HCT116 (cell line): ENCODE results near the gene TRPM1. TPM values are rescaled to one million over a fixed set of nuclear protein-coding genes. Genes with fewer than 3 reads are reported as not detected.

Experiments used
- ATAC-seq: fragments of 200-7000 bp; cut with Tn5 transposase; 2 replicates; pipeline ENCODE4 v1.9.1; 2020; ENCODE audit warnings: mild to moderate bottlenecking, moderate library complexity
- BruUV-seq: library from RNA; stranded (reverse); fragments of 400-500 nt; replicated peaks from 2 replicates; lab custom pipeline; 2021; lab: Mats Ljungman, UMichigan
- CTCF ChIA-PET: fragments of 300-600 bp; sonication (Branson Sonifier 250); formaldehyde crosslinking; loops from one replicate; lab custom pipeline; 2021; ENCODE audit warnings: antibody characterized with exemption; lab: Charles Lee
- POLR2A ChIA-PET: fragments of 300-600, 350-600 bp; sonication (Branson Sonifier 250); formaldehyde crosslinking; loops from one replicate; lab custom pipeline; 2021; ENCODE audit warnings: antibody characterized with exemption; lab: Charles Lee
- RAD21 ChIA-PET, 2 experiments: fragments of 300-600 bp; sonication (Branson Sonifier 250); formaldehyde crosslinking; loops; one replicate each; lab custom pipeline; 2023; ENCODE audit warnings: low total read pairs in 2 of 2; ENCODE audit not compliant: uncharacterized antibody in 2 of 2, unreplicated experiment in 2 of 2, low non-redundant PET in 1 of 2; lab: Charles Lee
- DNase-seq: peaks from one replicate; pipeline ENCODE4 v3.0.0-alpha.2; 2010; ENCODE audit warnings: low read depth, low spot score
- H2AFZ ChIP-seq: fragments of 200-600 bp; shearing (Covaris generic), sonication (generic); 2 replicates; pipeline ENCODE4 v1.6.1; 2017; ENCODE audit warnings: low read depth, mixed run types, mixed read lengths, antibody characterized with exemption, low read length; ENCODE audit not compliant: poor library complexity, severe bottlenecking
- H3K27ac ChIP-seq: 2 replicates; pipeline ENCODE4 v1.5.1; 2012; ENCODE audit warnings: low read depth, low read length
- H3K27me3 ChIP-seq: fragments of 200-600 bp; sonication (generic); 2 replicates; pipeline ENCODE4 v1.6.1; 2016; ENCODE audit warnings: mixed run types, low read length, mixed read lengths; ENCODE audit not compliant: insufficient read depth
- H3K36me3 ChIP-seq, 2 experiments: fragments of 200-500 bp in 1 of 2; fragments of 200-600 bp in 1 of 2; sonication (Bioruptor generic) in 1 of 2; sonication (generic) in 1 of 2; 2 replicates each; pipeline versions ENCODE4 v1.5.1 to v1.6.1; 2014 to 2016; ENCODE audit warnings: low read length in 2 of 2, inconsistent platforms in 1 of 2, mixed read lengths in 1 of 2, mixed run types in 1 of 2; ENCODE audit not compliant: insufficient read depth in 2 of 2, control insufficient read depth in 1 of 2
- H3K4me1 ChIP-seq, 2 experiments: fragments of 200-600 bp in 1 of 2; sonication (generic) in 1 of 2; 2 replicates each; pipeline versions ENCODE4 v1.5.1 to v1.6.1; 2012 to 2017; ENCODE audit warnings: low read length in 2 of 2, inconsistent platforms in 1 of 2, mild to moderate bottlenecking in 1 of 2, mixed read lengths in 1 of 2, mixed run types in 1 of 2, moderate library complexity in 1 of 2; ENCODE audit not compliant: insufficient read depth in 2 of 2, control insufficient read depth in 1 of 2
- H3K4me2 ChIP-seq: fragments of 200-600 bp; sonication (generic); 2 replicates; pipeline ENCODE4 v1.6.1; 2017; ENCODE audit warnings: mixed run types, low read length, mixed read lengths
- H3K4me3 ChIP-seq, 2 experiments: fragments of 200-600 bp in 1 of 2; sonication (generic) in 1 of 2; replicated peaks in 1 of 2; 2 replicates each; pipeline ENCODE4 v1.5.1; 2011 to 2016; ENCODE audit warnings: low read length in 2 of 2, control low read depth in 1 of 2, low read depth in 1 of 2, mild to moderate bottlenecking in 1 of 2, mixed read lengths in 1 of 2, mixed run types in 1 of 2
- H3K79me2 ChIP-seq: fragments of 200-600 bp; sonication (generic); 2 replicates; pipeline ENCODE4 v1.6.1; 2017; ENCODE audit warnings: mild to moderate bottlenecking, mixed run types, low read length, moderate library complexity, mixed read lengths; ENCODE audit not compliant: insufficient read depth
- H3K9ac ChIP-seq: fragments of 200-600 bp; sonication (generic); 2 replicates; pipeline ENCODE4 v1.6.1; 2016; ENCODE audit warnings: low read length, mixed read lengths
- H3K9me2 ChIP-seq: fragments of 200-600 bp; sonication (generic), shearing (Covaris generic); 2 replicates; pipeline ENCODE4 v1.6.1; 2017; ENCODE audit warnings: mixed run types, mild to moderate bottlenecking, moderate library complexity; ENCODE audit not compliant: insufficient read depth
- H3K9me3 ChIP-seq, 2 experiments: fragments of 200-500 bp in 1 of 2; fragments of 200-600 bp in 1 of 2; sonication (Bioruptor generic) in 1 of 2; sonication (generic) in 1 of 2; 2 replicates each; pipeline ENCODE4 v1.6.1; 2014 to 2017; ENCODE audit warnings: low read length in 2 of 2, mixed read lengths in 2 of 2, inconsistent platforms in 1 of 2, low read depth in 1 of 2, mild to moderate bottlenecking in 1 of 2, mixed run types in 1 of 2, moderate library complexity in 1 of 2; ENCODE audit not compliant: control insufficient read depth in 1 of 2, insufficient read depth in 1 of 2
- H4K20me1 ChIP-seq: fragments of 200-600 bp; sonication (generic), shearing (Covaris generic); 2 replicates; pipeline ENCODE4 v1.6.1; 2017; ENCODE audit warnings: mixed run types, mild to moderate bottlenecking, moderate library complexity; ENCODE audit not compliant: insufficient read depth
- CBX3 ChIP-seq: IDR thresholded peaks from 2 replicates; pipeline ENCODE4 v1.6.1; 2012; ENCODE audit warnings: low read depth
- CTCF ChIP-seq, 3 experiments: fragments of 200-600 bp in 1 of 3; sonication (generic) in 1 of 3; IDR thresholded peaks in 2 of 3; conservative IDR thresholded peaks in 1 of 3; 2 replicates each; pipeline ENCODE4 v1.5.1; 2012 to 2017; ENCODE audit warnings: low read depth in 2 of 3, low read length in 2 of 3, antibody characterized with exemption in 1 of 3, borderline replicate concordance in 1 of 3, control low read depth in 1 of 3, mild to moderate bottlenecking in 1 of 3, mixed read lengths in 1 of 3, mixed run types in 1 of 3, moderate library complexity in 1 of 3; ENCODE audit not compliant: insufficient read depth in 1 of 3
- EGR1 ChIP-seq: IDR thresholded peaks from 2 replicates; pipeline ENCODE4 v1.6.1; 2012; ENCODE audit warnings: low read depth
- EZH2 ChIP-seq: fragments of 200-600 bp; sonication (generic); IDR thresholded peaks from 2 replicates; pipeline ENCODE4 v1.6.1; 2017; ENCODE audit warnings: antibody characterized with exemption, mixed run types
- FOSL1 ChIP-seq: IDR thresholded peaks from 2 replicates; pipeline ENCODE4 v1.6.1; 2012; ENCODE audit warnings: low read depth
- REST ChIP-seq: IDR thresholded peaks from 2 replicates; pipeline ENCODE4 v1.6.1; 2012; ENCODE audit warnings: low read depth
- SIN3A ChIP-seq: IDR thresholded peaks from 2 replicates; pipeline ENCODE4 v1.6.1; 2012; ENCODE audit warnings: low read depth
- intact Hi-C: fragments of 100-400 bp; cut with micrococcal nuclease; formaldehyde crosslinking; loops from 2 replicates; pipeline ENCODE4 v1.10.0; 2022
- total RNA-seq: library from RNA; stranded (reverse); gene quantifications from one replicate; pipeline ENCODE4 v1.2.1, GENCODE V29; 2021; ENCODE audit not compliant: unreplicated experiment

Gene TRPM1
- total RNA-seq, 1 experiment from 2014 or later, result not detected

- Histone ChIP-seq H3K36me3 (peaks cover 0 to 4% of the 10 kb centered on the region in 2 experiments; a peak in 2 of 4 replicates), H3K9me3 (no peaks in the 10 kb centered on the region), H3K27ac (no peak overlapping the region), H3K79me2 (peaks cover 3% of the 10 kb centered on the region; the same call in 1 of the 2 replicates), H3K4me3 (no peak overlapping the region), H2AFZ (no peak overlapping the region), H3K27me3 (no peaks in the 10 kb centered on the region), H3K9me2 (no peaks in the 10 kb centered on the region), H3K4me1 (peaks cover 3 to 5% of the 10 kb centered on the region in 2 experiments; a peak in 3 of 4 replicates), H4K20me1 (no peaks in the 10 kb centered on the region), H3K9ac (no peak overlapping the region), H3K4me2 (no peak overlapping the region)
- ATAC-seq, result no peak
- TF ChIP-seq REST, result no peak
- TF ChIP-seq SIN3A, result no peak
- TF ChIP-seq EGR1, result no peak
- no peak for TF ChIP-seq FOSL1
- TF ChIP-seq EZH2, result no peak
- no peak for TF ChIP-seq CTCF (IDR thresholded peaks at IDR 0.05 in 2 of 3, conservative IDR thresholded peaks at IDR 0.05 in 1 of 3; ENCODE audit: borderline replicate concordance in 1 of 3, insufficient read depth in 1 of 3, low read depth in 2 of 3, low read length in 2 of 3)
- no peak for TF ChIP-seq CBX3
- POLR2A ChIA-PET, result no interaction called here
- no peak for DNase-seq
- intact Hi-C loops, result no loop called here
- no TSS peak for BruUV-seq
- CTCF ChIA-PET, result no interaction called here
- RAD21 ChIA-PET, result no interaction called here
Observed at GRCh38 chr15:30985081-30985531, 116.4 kb downstream of the TRPM1 start.
